DMS79 (cell line): ENCODE measurements around the gene ABCA9.

Source experiments
- DNase-seq: peaks from one replicate; lab custom pipeline; 2025; lab: John Stamatoyannopoulos, UW

The ABCA9 gene

DNA sequence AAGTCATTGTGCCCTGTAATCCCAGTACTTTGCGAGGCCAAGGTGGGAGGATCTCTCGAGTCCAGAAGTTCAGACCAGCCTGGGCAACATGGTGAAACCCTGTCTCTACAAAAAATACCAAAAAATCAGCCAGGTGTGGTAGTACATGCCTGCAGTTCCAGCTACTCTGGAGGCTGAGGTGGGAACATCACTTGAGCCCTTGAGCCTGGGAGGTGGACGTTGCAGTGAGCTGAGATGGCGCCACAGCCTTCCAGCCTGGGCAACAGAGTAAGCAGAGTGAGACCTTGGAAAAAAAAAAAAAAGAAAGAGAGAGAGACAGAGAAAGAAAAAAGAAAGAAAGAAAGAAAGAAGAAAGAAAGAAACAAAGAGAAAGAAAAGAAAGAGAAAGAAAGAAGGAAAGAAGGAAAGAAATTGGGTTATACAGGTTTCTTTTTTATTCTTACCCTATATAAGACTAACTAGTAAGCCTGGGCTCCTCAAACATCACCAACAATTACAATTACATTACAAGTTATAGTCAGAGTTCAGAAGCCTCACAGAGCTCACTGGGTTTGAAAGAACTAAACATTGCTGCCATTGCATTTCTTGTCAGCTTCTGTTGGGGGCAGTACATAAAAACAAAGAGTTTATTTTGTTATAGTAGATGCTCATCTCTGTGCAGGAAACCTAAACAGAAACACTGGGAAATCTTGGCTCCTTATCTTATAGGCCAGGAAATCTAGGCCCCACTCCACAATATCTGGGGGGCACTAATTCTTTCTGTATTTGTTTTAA, 6.7 kb upstream of the ABCA9 start:
- DNase-seq, result no peak

DNA sequence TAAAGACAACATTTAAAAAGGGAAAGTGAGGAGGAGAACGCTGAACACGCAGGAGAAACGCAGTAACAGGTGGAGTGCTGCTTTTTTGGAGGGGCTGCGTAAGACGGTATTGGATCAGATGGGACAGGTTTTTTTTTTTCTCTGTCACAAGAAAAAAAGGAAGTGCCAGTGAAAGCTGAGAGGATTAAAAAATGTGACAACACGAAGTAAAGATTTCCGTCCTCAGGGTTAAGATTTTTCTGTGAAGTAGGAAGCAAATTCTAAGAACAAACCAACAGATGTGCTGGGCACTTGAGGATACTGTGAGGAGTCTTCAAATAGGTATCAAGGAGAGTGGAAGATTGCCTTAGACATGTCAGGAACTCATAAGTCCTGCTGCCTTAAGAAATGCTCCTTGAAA, 5.8 kb upstream of the ABCA9 start:
- DNase-seq, result no peak

DNA sequence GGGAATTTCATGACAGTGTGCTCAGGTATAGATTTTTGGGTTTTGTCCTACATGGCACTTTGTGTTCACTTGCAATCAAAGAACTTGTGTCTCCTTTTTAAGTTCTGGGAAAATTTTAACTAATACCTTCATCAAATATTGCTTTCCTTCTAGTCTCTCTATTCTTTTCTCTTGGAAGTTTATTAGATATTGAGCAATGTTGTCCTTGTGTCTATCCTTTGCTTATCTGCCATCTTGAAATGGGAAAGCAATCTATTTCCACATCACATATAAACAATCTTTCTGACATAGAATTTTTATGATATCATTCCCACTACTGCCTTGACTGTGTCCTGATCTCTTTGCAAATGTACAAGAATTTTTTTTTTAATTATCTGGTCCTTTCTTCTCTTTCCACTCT, 4.4 kb upstream of the ABCA9 start:
- no peak for DNase-seq

DNA sequence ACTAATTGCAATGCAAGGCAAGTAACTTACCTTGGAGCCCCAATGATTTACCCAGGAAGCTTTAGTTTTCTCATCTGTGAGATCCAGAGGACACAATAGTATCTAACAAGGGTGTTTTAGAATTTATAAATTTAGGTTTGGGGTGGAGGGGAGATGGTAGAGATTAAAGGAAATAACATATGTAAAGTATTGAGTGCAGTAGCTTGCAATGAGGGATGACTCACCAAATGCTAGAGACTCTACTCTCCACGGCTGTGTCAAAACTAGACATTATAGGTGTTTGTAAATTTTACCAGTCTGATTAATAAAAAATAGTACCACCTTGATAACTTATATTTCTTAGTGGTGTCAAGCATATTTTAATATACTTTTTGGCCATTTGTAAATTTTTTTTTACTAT, 3.7 kb upstream of the ABCA9 start:
- DNase-seq, result no peak

DNA sequence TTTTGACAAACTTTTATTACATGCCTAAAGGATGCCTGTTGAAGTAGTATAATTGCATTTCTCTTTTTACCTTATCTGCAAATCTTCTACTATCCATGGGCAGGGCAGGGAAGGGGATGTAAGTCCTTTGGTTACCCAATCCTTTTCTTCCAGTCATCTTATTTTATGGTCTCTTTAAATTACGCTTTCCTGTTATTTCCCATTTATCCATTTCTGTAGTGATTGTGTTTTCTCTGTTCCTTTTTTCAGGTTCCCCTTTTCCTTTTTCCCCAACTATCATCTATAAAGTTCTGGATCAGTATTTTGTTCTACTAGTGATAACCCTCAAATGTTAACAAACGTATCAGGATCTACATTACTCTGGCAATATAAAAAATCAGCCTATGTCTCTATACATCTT, 3.3 kb upstream of the ABCA9 start:
- no peak for DNase-seq

DNA sequence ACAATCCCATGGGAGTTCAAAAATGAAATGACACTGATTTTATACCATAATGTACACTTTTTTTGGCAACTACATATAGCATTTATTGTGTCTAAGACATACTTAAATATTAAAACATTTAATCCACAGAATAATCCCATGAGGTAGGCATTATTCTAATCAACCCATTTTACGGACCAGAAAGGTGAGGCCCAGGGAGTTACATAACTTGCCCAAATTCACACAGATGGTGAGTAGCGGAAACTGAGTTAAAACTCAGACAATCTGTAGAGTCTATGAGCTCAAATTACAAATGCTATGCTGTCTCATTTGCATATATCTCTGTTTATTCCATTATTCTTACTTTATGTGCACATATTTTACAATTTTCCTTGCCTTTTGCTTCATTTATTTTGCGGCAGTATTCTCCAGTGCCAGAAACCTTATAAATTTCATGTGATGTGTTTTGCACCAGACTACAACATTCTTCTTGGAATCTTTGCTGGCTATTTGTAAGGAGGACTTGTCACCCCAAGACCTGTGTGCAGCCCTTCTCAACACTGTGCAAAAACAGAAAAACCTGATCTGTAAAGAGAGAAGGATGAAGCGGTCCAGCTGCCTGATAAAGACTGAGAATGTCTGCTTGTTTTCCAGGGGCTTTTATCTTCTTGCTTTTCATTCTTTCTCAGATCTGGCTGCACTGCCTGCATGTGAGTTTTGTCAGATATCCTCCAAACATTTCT, 2.3 kb upstream of the ABCA9 start:
- DNase-seq, result no peak

DNA sequence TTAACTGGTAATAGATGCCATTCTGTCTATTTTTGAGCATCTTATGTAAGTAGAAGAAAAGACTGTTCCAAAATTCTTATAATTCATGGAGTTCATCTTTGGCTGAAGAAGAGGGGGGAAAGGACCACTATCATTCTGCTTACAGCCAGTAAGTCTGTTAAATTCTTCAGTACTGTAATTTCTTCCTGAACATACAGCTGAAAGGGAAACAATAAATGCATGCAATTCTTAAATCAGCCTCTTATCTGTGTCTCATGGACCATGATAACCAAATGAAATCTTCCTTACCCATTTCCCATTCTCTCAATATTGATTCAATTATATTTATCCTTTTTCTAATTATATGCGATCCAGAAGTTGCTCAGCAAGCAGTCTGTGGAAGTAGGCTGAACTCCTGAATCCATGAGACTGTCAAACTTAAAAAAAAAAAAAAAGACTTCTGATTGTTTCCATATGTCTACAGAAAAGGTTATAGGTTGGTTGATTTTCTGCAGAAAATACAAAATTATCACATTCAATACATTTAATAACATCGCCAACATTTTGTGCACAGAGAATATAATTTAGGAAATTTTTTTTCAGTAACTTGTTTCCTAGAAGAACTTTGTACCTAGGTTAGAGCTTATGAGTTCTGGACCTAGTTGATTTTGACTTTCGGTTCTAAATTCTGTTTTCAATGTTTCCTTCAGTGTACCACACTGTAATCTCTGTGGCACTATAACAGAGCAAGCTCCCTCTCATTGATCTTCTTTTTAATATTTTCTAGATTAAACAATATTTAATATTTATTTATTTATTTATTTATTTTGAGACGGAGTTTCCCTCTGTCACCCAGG, 1.2 kb upstream of the ABCA9 start:
- no peak for DNase-seq

DNA sequence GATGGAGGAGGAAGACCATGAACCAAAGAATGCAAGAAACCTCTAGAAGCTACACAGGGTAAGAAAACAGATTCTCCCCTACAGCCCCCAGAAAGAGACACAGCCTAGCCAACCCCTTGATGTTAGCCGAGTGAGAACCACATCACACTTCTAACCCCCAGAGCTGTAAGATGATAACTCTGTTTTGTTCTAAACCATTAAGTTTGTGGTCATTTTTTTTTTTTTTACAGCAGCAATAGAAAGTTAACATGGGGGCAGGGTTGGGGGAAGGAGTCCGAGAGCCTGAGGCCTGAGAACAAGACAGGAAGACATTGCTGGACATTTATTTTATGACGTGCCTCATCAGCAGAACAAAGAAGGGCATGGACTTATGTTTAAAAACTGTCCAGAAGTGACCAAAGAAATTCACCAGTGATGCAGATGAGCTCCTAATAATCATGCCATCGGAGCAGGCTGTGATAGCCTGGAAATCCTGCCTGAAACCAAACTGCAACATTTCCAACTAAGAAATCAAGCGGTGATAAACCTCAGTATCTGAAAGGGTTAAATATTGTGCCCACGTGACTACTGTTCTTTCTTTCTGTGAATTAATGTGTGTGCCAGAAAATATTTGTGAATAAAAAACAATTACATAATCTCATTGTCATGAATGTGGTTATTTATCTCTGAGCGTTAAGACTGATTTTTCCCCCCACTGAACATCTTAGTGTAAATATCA, 1.1 kb downstream of the ABCA9 start:
- no peak for DNase-seq

DNA sequence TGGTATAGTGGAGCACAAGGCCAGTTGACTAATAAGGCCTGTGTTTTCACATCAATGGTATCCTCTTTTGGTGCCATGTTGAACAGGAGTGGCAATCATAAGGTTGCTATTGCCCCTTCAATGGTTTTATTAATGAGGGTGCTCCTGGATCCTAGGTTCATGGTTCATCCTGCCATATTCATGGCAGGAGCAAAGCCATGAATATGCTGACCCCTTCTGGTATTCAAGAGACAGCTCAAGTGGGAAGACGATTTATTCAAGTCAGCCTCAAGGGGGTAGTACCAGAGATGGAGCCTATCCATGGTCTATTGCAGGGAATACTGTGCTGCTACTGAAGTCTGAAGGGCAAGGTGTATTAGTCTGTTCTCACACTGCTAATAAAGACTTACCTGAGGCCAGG, 2.6 kb downstream of the ABCA9 start:
- DNase-seq, result no peak

DNA sequence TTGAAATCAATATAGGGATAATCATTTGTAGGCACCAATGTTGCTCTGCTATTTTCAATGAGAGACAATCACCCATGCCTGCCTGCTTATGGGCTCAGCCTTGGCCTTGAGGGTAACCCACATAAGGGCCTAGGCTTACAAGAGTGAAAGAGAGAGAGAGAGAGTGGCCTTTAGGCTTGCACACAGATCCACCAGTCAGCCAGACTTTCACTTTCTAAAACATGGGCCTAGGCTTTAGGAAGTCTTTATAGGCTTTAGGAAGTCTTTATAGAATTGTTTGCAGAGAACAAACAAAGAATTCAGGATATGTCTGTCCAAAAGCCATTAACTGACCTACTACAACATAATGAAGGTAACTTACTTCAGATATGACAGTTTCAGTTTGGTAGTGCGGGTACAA, 3.4 kb downstream of the ABCA9 start:
- no peak for DNase-seq

DNA sequence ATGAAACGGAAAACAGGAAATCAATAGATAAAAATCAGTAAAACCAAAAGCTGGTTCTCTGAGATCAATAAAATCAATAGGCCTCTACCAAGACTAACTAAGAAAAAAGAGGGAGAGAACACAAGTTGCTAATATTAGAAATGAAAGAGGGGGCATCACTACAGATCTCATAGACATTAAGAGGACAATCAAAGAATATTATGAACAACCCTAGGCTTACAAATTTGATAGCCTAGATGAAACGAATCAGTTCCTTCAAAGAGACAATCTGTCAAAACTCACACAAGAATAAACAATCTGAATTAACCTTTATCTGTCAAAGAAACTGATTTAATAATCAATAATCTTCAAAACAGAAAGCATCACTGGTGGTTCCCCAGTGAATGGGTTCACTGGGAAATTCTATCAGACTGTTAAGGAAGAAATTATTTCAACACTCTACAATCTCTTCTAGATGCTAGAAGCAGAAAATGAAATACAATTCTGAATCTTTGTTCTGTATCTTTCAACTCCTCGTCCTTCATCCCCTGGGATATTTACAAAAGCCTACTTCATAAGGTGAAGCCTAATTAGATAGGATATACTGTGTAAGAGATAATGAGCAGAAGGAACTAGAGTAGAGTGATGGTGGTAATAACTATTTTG, 4.4 kb downstream of the ABCA9 start:
- no peak for DNase-seq

DNA sequence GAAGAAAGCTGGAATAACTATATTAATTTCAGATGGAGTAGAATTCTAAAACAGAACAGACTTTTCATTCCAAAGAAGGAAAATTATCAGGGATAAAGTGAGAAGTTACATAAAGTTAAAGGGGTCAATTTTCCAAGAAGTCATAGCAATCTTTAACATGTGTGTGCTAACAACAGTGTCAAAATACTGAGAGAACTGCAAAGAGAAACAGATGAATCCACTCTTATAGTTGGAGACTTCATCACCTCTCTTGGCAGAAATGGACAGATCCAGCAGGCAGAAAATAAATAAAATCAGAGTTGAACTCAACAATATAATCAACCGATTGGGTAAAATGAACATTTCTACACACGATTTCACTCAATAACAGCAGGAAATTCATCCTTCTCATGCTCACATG, 5.4 kb downstream of the ABCA9 start:
- no peak for DNase-seq

DNA sequence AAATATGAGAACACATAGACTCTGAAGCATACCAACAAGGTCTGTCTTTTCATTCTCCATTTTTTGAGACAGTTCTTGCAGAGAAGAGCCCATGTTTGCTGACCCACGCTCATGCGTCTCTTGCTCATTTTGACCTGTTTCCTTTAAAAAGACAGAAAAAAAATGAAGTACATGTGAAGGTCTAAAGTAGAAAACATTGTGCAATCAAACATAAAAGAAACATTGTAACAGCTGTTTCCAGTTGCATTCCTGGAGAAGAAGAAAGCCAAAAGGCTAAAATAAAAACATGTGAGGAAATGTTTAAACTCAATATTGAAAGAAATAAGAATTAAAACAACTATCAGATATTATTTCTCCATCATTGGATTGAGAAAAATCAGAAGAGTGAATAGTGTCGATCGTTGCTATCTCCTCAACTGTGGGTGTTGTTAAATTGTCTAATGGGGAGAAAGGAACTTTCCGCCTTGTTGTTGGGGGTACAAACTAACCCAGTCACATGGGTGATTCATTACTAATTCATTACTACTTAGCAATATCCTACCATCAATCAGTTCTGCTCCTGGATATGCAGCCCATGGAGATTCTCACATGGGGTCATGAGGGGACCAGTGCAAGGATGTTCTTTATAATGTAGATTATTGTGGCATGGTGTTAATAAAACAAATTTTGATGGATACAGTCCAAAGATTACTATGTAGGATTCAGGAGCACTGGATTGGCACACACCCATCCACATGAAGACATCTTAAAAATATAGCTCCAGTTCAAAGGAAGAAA, 9.5 kb downstream of the ABCA9 start:
- DNase-seq, result no peak

DNA sequence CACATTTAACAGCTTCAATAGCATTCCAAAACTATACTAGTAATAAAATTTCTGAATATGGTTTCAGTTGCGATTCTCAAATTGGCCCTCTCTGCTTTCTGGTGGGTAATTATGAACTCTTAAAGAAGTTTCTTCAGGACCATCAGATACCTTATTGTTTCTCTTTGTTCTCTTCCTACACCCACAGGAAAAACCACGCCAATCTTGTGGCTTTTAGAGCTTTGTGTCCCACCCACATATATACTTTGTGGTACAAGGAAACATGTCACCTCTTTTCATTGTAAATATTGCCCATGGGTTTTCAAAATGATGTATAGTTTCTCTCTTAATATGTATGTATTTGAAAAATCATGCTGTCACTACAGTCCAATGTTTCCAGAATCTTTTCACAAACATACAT, 12.1 kb downstream of the ABCA9 start:
- DNase-seq, result no peak

DNA sequence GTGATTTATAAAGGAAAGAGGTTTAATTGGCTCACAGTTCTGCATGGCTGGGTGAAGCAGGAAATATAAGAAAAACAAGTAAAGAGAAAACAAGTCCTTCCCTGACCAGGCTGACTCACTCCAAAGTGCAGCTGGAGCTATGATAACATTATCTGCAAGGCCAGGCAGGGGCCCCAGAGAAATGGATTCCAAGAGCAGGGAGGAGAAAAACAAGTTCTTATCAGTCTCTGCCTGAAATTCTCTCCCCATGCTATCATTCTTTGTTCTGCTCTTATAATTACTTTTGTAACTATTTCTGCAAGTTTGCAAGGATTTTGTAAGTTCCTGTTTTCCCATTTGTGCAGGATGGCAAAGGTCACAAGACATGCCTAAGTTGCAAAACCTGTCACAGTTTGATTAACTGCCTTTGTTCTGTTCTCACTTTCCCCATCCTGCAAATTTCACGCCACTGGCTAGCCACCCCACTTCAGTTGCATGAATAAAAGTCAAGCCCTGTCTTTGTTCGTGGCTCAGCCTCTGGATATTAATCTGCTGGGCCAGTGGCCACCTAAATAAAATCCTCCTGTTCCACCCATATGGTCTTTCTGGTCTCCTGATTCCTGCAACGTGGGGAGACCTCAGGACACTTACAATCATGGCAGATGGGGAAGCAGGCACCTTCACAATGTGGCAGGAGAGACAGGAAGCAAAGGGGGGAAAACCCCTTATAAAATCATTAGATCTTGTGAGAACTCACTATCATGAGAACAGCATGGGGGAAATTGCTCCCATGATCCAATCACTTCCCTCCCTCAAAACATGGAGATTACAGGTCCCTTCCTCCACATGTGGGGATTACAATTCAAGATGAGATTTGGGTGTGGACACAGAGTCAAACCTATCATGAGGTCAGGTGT, 13.1 kb downstream of the ABCA9 start:
- no peak for DNase-seq

DNA sequence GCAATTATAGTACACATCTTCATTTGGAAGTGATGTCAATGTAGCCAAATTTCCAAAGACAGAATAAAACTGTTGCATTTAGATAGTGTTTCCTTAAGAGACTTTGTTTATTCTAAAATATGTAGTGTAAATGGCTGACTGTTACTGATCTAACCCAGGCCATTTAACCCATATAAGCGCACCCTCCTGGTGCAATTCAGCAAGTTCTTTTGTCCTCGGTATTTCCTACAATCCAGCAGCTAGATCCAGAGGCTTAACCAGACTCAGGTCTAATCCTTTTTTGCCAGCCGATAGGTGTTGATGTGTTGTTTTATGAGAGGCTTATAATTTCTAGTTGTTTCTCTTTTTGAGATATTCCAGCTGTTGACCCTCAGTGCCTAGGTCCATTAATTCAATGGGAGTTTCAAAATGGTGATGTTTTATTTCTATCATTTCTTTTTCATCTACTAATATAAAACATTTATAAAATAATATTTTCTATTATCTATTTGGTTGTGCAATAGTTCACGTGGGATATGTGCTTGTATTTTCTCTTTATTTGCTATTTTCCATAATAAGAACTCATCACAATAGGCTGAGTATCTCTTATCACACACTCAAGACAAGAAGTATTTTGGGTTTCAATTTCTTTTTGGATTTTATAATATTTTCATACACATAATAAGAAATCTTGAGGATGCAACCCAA, 14.5 kb downstream of the ABCA9 start:
- no peak for DNase-seq

DNA sequence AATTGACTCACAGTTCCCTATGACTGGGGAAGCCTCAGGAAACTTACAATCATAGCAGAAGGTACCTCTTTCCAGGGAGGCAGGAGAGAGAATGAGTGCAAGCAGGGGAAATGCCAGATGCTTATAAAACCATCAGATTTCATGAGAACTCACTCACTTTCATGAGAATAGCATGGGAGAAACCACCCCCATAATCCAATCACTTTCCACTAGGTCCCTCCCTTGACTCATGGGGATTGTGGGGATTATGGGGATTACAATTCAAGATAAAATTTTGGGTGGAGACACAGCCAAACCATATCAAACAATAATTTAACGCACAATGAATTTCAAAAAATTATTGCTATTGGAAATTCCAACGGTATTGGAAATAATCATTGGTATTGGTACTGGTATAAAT, 15.1 kb downstream of the ABCA9 start:
- DNase-seq, result no peak

DNA sequence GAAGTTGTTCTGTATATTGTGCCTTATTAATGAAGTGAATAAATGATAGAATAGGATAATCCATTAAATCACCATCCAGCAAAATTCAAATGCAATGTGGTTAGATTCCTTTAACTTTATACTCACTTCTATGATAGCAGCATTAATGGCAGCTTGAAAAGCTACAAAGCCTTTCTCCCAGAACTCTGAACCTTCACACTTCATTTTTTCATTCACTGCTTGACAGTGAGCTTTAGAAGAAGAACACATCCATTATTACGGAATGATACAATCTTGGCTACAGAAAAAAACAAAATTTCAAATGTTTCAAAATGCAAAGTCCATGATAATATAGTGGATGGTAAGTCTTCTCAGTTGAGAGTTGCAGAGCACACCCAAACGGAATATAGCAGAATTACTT, 16.4 kb downstream of the ABCA9 start:
- no peak for DNase-seq

DNA sequence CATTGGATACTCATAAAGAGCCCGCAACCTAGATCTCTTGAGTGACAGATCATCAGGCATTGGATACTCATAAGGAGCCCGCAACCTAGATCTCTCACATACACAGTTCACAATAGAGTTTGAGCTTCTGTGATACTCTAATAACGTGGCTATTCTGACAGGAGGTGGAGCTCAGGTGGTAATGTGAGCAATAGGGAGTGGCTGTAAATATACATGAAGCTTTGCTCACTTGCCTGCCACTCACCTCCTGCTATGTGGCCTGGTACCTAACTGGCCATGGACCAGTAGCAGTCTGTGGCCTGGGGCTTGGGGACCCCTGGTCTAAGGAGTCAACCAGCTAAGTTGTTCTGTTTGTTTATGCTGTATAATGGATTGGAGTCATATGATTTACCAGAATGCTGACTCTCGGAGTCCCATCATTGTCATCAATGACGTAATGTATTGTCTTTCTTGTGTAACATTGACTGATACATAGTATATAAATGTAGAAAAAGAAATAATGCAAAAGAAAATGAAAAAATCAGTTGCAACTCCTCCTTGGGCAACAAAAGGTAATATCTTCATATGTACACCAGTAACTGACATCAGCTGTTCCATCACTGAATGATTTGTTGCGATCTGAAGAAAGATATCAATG, 17.5 kb downstream of the ABCA9 start:
- DNase-seq, result no peak
